HUDEP-2 (cell line): ENCODE measurements around the gene PCBP3.

ENCODE experiments used
- DNase-seq, 76 experiments: peaks; one replicate each; lab custom pipeline; 2025; ENCODE audit not compliant: unreplicated experiment in 76 of 76; lab: John Stamatoyannopoulos, UW

Gene PCBP3

DNA sequence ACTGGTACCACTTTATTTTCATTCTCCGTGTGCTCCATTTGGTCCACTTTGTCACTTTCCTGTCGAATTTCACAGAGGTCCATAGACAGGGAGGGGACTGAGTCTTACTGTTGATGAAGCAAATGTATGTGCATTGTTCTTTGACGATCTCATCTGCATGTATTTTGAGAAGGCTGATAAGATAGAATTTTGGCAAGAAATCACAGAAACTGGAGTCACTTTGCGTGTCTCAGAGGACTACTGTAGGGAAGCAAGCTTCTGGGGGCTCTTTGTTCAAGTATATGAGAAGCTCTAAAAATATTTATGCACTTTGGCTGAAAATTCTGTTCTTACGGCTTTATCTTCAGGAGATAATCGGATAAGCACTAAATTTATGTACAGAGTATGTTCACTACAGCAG, 78.1 kb downstream of the PCBP3 start:
- no peak for DNase-seq

DNA sequence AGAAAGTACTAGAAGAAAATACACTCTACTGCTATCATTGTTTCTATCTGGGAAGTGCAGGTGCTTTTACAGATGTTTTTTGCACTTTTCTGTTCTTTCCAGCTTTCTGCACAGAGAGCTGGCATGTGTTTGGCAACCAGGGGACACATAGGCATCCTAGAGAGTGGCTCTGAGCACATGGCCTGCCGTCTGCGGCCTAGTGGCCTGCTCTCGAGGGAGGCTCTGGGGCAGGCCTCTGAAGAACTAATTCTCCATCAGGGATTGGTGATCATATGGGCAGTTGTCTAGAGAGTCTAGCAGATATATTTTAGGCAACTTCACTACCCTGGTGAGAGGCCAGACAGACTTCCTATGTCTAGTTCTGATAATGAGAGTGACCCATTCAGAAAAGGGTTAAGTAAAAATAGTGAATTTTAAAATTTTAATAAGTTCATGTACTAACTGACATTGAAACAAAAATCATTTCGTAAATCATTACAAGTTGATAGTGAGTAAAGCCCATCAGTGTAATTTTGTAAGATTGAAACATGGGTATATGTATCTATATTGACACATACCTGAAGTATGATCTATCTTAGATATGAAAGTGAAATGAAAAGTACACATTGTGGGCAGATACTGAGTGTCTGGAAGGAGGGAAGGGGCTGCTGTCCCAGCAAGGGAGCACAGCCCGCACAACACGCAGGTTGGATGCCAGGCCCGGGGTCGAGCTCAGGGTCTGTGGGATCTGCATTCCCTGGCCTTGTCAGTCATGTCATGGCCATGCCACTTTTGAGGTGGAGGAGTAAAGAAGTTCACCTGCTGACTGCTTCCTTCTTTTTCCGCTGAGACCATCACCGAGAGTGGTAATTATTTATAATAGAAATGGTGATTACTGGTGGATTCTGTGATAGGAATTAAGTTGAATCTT, 79.8 kb downstream of the PCBP3 start:
- DNase-seq: no peak

DNA sequence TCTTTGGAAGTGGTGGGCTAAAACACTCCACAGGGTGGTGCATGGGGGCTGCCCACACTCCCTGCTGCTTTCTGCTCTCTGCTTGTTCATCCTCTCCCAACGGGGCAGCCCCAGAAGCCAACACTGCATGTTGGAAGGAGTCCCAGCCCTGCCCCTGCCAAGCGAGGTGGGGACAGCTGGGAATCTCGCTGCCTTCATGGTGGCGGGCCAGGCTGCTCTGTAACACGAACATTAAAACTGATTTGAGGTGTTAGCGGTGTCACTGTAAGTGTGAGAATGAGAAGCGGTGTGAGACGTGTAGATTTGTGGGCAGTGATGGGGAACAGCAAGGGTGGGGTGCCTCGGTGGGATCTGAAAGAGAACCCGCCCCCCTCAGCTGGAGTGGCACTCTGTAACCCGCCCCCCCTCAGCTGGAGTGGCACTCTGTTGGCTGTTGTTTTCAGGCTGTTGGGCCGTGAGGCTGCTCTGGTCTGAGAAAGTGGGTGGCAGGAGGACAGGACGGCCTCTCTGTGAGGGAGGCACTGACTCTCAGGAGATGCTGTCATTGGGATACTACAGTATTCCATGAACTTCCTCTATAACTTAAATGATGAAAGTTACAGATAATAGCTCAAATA, 80.9 kb downstream of the PCBP3 start:
- DNase-seq: no peak

DNA sequence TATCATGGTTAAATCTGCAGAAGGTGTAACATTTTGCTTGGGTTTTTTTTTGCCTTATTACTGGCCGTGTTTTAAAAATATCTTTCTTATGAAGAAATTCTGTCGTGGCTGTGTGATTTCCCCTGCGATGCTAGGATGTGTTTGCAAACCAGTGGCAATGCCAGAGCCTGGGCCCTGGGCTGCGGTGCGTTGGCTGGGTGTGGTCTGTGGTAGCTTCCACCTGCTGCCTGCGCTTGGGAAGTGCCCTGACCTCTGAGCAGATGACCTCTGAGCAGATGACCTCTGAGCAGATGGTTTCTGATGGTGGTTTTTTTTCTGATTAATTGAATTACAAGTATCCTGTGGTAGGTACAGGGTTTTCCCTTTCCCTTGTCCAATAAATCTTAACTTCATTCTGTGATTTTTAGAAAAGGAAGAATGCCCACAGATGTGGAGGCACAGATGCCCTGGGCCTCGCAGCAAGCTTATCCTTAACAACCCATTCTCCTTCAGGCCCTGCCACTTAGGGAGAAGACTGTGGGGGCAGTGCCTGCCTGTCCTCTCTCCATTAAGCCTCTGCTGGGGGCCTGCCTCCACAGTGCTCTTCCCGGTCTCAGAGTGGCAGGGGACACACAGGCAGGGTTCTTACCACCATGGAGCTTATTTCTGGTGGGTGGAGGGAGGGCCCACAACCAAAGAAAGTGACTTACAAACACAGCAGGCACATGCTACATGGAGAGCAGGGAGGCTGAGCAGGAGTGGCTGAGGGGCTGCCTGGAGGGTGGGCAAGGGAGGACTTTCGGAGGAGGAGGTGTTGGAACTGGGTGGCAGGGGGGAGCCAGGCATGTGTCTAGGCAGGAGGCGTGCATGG, 81.7 kb downstream of the PCBP3 start:
- no peak for DNase-seq

DNA sequence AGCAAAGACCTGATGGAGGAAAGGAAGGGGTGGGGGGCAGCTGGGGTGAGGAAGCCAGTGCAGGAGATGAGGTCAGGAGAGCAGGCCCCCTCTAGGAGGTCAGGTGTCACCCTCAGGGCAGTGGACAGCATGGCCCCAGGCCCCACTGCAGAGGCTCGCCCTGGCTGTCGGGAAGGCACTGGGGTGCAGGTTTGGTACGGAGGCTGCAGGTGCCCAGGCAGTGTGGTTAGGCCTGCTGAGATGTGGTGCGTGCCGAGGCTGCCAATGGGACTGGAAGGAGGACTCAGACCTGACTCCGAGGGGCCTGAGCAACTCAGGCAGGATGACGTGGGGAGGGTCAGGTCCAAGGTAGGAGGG, 82.3 kb downstream of the PCBP3 start:
- DNase-seq: no peak

DNA sequence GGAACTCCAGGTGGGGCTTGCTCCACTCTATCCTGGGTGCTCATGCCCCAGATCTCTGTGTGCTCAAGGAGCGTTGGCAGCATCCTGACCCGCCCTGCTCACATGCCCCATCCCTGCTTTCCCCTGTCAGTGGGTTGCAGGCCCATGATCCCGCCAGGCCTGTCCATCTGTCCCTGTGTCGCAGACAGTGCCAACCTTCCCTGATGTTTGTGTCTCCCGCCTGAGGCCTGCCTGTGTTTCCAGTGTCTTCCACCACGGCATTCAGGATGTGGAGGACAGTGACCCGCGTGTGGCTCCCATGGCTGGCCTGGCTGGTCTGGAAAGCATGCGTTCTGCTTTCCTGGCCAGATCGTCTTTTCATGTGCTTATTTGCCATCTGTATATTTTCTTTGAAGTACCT, 82.9 kb downstream of the PCBP3 start:
- DNase-seq: no peak

DNA sequence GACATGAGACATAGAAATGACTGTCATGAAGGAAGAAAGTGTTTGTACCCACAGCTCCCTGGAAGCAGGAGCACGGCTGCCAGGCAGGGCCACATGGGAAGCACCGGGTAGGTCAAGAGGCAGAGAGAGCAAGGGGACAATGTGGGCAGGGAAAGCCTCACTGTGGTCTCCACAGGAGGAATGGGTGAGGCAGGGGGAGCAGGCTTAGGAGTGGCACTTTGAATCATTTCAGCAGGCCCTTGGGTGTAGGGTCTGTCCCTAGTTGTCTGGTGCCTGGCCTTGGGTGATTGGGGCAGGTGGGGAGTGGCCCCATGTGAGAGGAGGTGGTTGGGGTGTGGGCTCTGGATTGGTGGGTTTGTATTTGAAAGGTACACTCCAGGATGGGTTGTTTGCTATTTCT, 83.9 kb downstream of the PCBP3 start:
- no peak for DNase-seq

DNA sequence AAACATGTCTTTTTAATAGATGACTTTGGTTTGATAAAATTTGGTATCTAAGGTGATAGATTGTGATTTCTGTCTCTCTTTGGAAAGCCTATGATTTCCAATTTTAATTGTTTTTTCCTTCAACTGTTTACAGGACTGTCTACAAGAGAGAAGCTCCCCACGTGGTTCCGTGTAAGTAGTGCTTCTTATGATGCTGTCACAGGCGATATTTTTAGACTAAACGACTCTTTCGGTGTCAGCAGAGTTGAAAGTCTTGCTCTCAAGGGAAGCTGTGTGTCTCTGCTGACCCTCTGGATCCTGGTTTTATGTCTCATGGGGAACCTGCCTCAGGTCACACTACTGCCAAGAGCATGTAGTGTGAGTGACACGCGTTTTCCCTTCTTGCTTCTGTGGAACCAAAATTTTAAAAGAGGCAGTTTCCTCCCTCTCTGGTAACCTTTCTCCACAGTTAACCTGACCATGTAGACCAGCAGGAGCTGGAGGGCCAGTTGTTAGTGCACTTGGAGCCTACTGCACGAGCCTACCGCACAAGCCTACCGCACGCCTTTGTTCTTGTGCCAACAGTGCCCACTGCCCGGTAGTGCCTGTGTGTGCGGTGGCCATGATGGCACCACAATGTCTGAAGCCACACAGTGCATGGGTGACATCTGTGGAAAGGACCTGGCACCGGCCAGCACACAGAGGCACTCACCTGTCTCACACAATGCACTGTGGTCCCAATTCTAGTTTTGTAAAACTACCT, 91.9 kb downstream of the PCBP3 start:
- no peak for DNase-seq

DNA sequence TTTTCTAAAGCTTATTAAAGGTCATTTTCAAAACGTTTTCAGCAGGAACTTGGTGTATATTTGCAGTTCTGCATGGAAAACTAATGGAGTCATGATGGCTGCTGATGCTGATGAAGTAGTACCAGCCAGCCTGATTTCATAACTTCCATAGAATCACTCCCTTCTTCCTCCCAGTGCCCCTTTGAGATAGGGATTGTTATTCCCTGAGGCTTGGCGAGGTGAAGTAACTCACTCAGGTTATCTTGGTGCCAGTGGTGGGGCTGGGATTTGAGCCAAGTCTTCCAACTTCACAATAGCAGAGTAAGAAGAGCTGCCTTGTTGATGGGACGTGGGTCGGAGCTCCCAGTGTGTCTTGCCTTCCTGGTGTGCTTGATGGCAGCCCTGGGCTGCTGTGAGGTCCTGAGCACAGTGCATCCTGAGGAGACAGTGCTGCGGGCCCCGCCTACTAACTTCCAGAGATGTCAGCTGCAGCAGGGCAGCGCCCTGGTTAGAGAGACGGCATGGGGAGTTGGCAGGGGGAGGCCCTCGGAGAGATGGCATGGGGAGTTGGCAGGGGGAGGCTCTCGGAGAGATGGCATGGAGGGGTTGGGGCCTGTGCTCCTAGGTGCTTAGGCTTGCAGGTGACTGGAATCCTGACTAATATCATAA, 92.6 kb downstream of the PCBP3 start:
- no peak for DNase-seq

DNA sequence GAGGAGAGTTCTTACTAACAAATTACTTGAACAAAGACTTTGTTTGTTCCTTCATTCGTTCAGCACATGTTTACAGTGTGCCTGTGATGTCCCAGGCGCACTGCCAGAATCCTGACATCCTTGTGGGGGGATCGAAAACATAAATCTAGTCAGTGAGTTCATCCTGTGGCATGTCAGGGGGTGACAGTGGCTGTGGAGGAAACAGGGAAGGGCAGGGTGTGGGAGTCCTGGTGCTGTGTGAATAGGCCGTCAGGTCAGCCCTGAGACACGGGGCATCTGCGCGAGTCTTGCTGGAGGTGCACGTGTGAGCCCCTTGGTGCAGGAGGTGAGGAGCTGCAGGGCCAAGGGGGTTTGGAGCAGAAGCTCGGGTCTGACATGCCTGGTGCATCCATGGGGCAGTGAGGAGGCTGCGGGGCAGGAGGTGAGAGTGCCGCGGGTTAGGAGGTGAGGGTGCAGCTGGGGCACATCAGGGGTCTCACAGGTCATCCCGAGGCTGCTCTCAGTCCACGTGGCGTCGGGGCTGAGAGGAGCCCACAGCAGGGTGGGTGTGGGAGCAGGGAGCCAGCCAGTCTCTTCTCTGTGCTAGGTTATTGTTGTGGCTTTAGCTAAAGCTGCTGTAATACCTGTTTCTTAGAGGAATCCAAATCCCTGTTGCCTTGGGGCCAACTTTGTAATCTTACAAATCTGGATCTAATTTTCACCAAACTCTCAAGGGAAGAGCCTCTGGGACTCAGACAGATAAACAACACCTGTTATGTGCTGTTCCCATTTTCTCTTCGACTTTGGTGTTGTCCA, 93.4 kb downstream of the PCBP3 start:
- DNase-seq: no peak

DNA sequence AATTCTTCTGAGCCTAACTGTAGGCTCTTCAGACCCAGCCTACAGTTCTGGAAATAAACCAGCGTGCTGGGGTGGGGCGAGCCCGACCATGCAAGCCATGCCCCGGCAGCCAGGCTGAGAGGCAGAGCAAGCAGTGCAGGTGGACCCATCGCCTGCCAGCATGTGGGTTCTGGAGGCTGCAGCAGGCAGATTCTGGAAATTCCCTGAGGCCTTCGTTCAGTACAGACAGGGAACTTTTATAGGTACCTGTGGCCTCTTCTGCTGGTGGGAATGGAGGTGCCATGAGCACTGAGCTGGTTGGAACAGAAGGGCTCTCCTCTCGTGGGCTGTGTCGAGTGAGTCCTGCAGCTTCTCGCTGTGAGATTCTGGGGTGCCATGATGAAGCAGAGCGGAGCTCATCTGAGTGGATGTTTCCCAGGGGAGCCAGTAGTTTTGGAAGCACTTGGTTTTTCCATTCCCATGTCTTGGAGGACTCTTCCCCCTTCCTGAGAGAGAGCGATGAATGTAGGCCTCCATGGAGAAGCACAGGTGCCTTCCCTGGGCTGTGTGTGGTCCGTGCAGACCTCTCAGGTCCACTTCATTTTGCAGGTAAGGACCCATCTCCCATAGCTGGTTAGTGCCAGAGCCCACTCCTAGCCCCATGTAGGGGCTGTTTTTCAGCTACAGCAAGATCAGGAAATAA, 94.1 kb downstream of the PCBP3 start:
- no peak for DNase-seq

DNA sequence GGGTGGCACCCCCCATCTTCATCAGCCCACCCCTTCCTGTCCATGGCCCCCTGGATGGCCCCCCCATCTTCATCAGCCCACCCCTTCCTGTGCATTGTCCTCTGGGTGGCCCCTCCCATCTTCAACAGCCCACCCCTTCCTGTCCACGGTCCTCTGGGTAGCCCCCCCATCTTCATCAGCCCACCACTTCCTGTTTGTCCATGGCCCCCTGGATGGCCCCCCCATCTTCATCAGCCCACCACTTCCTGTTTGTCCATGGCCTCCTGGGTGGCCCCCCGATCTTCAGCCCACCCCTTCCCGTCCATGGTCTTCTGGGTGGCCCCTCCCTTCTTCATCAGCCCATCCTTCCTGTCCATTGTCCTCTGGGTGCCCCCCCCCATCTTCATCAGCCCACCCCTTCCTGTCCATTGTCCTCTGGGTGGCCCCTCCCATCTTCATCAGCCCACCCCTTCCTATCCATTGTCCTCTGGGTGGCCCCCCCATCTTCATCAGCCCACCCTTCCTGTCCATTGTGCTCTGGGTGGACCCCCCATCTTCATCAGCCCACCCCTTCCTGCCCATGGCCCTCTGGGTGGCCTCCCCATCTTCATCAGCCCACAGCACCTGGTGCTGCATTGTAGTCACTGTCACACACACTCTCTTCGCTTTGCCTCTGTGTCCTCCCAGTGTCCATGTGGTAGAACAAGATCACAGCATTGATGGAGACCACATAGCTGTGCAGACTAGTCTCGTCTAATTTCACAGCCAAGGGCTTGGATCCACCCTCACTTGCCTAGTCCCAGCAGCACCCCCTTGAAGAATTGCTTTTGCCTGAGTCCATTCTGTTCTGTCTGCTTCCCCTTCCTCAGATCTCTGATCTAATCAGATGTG, 95.9 kb downstream of the PCBP3 start:
- DNase-seq: no peak

DNA sequence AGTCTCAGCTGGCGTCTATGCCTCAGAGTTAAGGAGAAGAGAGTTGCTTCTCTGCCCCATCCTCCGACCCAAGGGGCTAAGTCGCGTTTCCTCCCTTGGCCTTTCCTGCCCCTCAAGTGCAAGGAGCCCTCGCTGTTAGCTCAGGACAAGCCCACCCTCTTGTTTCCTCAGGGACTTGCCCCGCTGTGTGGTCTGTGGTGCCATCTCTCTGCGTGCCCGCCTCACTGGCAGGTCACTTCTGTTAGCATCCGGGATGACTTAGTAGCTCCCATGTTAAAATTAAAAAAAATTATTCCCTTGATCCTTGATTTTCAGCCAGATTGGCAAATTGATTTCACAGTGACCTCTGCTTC, 96.5 kb downstream of the PCBP3 start:
- no peak for DNase-seq

DNA sequence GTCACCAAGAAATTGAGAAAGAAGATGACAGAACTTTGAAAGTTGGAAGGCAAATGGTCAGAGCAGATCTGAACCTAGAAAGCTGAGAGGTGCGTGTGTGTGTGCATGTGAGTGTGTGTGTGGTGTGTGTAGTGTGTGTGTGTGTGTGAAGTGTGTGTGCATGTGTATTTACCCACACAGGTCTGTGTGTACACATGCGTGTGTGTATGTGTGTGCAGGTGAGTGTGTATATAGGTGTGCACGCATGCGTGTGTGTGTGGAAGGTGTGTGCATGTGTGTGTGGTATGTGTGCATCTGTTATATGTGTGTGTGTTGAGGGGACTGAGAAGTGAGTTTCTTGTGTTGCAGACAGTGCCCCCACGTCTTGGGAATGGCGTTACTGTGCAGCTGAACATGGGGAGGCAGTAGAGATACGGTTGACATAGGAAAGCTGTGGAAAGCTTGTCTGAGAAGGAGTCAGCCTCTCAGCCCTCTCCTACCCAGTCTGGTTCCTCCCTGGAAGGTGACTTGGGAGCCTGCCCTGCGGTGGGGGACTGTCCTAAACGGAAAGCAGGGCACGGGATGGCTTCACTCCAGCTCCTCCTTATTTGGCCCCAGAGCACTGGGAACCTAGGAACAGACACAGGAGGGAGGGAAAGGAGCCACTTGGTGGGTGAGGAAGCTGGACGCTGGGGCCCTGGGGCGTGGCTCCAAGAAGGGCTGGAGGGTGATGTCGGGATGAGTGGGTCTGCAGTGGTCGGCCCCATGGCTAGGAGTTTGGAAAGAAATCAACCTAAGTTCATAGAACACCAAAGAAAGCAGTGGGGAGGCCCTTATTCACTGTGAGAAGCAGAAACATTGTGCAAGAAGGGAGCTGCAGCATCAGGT, 97.2 kb downstream of the PCBP3 start:
- no peak for DNase-seq

DNA sequence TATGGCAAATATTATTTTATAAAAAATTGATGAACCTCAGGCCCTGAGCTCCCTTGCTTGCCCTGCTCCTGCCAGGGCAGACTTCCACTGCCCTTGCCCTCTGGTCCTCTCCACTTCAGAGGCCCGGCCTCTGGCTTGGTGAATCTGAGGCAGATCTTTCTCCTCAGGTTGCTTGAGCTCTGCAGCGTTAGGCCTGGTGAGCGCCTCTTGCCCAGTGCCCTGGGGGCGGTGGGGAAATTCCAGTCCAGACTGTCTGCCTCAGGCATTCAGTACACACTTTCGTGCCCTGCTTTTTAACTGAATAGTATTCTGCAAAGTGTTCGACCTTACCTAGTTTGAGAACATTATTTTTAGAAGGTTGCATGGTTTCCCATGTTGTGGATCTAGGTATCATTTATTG, 98.2 kb downstream of the PCBP3 start:
- DNase-seq: no peak

DNA sequence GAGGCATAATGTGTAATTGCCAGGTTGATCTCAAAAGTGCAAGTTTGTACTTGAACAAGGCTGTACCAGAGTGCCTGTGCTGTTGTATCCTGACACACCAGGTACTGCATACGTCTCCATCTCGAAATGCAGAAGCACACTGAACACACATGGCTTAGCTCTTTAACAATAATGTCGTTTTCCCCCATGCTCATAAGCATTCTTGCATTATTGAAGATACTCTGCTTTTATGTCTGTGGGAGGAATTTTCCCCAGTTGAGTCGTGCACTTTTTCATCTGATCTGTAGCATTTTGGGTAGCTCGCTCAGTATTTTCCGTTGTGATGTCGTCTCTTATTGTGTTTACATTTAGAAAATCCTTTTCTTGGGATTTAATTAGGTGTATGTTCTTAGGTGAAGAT, 98.7 kb downstream of the PCBP3 start:
- DNase-seq: no peak

DNA sequence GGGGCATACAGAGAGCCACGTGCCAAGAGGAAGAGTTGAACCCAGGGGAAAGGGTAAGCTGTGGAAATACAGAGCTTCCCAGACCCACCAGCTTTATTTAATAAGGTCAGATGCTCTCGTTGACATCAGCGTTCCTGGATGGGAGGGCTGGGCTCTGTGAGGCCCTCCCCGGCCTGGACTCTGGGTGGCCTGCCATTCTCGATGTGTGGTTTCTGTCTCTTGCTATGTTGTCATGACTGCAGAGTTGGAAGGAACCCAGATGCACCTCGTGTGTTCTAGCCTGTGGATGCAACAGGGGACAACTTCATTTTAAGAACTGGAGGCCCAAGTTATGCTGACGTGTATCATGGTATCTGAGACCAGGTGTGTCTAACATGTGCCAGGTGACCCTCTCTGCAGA, 101.7 kb downstream of the PCBP3 start:
- DNase-seq: no peak
